Measurements from ENCODE around the gene TSBP1. TPM values are rescaled to one million over a fixed set of nuclear protein-coding genes. Genes with fewer than 3 reads are reported as not detected.

Gene TSBP1
- total and polyA plus RNA-seq, 7 donors: not detected

DNA sequence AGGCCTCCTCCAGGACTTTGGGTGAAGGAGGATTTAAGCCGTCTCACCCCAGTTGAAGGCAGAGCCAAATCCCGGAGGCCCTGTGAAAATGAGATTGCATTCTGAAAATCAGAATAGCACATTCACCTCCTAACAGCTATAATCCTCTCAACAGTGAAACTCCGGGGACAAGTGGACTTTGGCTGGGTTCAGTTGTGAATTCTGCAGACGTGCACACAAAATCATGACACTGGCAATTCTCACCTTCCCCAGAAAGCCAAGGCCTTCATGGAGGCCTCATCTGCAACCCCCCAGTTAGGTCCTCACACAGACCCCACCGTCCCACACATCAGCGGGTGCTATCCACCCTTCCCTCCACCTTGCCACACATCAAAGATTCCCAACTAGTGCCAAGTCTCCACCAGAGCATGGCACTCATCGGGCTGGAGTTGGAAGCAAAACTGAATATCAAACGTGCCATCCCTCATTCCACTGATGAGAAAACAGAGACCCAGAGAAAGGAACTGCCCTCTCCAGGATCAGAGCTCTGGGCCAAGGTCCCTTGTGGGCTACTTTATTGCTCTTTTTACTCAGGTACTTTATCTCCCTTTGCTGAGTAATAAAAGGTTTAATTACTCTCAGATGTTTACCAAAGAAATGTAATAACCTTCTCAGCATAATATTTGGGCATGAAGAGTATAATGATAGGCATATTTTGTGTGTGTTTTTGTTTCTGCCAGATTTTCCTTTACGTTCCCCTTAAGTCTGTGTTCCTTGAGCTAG is 40.0 kb upstream of the TSBP1 start:
- no peaks in the 10 kb centered on the region for H3K9me3 ChIP-seq
- no peaks in the 10 kb centered on the region for H3K4me1 ChIP-seq
- no peak for DNase-seq
- intact Hi-C loops (cut with DNase I): loop anchor here (2.0 to 5.0 kb wide), 4 partner anchors 169 to 456 kb away; no protein-coding TSS in a partner anchor
- no peak for ATAC-seq
- WGBS, 3 donors: 57 to 62% (median 59%) methylated on average over 9 of the region's 9 CpGs
- peaks cover 0 to 32% (median 0%) of the 10 kb centered on the region in 3 donors for H3K27me3 ChIP-seq (ENCODE audit: insufficient read depth in 3 of 3, low read length in 2 of 3)
- TF ChIP-seq, protein P1, sequence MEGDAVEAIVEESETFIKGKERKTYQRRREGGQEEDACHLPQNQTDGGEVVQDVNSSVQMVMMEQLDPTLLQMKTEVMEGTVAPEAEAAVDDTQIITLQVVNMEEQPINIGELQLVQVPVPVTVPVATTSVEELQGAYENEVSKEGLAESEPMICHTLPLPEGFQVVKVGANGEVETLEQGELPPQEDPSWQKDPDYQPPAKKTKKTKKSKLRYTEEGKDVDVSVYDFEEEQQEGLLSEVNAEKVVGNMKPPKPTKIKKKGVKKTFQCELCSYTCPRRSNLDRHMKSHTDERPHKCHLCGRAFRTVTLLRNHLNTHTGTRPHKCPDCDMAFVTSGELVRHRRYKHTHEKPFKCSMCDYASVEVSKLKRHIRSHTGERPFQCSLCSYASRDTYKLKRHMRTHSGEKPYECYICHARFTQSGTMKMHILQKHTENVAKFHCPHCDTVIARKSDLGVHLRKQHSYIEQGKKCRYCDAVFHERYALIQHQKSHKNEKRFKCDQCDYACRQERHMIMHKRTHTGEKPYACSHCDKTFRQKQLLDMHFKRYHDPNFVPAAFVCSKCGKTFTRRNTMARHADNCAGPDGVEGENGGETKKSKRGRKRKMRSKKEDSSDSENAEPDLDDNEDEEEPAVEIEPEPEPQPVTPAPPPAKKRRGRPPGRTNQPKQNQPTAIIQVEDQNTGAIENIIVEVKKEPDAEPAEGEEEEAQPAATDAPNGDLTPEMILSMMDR (IDR thresholded peaks at IDR 0.05): no peak
- no peaks in the 10 kb centered on the region for H3K36me3 ChIP-seq (ENCODE audit: insufficient read depth in 1 of 2, low read depth in 1 of 2)
- no peak overlapping the region for H3K4me3 ChIP-seq
- no peak overlapping the region for H3K27ac ChIP-seq

DNA sequence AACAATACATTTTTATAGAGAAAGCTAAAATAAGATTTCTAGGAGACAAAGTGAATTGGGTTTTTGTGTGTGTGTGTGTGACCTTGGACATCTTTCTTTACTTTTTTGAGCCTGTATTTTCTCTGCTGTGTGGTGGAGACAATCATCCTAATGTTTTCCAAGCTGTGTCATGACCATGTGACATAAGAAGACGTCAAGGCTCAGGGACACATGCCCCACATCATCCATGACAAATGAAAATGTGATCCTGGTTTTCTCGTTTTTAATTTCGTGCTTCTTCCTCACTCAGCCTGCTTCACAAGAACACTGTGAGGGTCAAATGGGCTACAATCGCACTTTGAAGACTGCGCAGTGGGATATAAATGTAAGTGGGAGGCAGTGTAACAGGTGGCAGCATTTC is 39.2 kb upstream of the TSBP1 start:
- DNase-seq (no peak), ATAC-seq (no peak)
- Histone ChIP-seq H3K36me3 (ENCODE audit: insufficient read depth in 1 of 2, low read depth in 1 of 2) (no peaks in the 10 kb centered on the region), H3K27me3 (ENCODE audit: insufficient read depth in 3 of 3, low read length in 2 of 3) (peaks cover 0 to 25% (median 0%) of the 10 kb centered on the region in 3 donors), H3K4me3 (no peak overlapping the region), H3K27ac (no peak overlapping the region), H3K9me3 (no peaks in the 10 kb centered on the region), H3K4me1 (no peaks in the 10 kb centered on the region)
- 23 to 28% (median 25%) methylated on average over 5 of the region's 5 CpGs for WGBS, 3 donors
- TF ChIP-seq, protein P1 (IDR thresholded peaks at IDR 0.05): no peak
- intact Hi-C loops (cut with DNase I): loop anchor here (5.0 kb wide), 3 partner anchors 169 to 456 kb away; no protein-coding TSS in a partner anchor

DNA sequence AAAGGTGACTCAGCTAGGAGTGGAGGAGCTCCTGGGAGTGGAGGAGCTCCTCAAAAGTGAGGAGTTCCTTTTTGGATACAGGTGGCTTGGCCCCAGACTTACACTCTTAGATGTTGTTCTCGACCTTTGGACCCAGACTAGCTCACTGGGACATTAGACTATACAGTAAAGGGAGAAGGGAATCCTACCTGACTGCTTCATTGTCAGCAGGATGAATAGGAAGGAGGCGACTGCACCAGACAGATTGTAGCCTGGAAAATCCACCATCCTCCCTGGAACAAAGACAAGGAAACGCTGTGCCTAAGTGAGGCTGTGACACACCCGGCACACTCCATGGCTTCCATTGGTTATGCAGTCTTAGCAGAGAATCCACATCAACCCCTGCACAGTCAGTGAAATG is 35.2 kb upstream of the TSBP1 start, which contains the start of gene BTNL2:
BTNL2 (minus strand) TSS at position 325 of the 400 bp plus-strand sequence; CDS start at position 267, 58 bp downstream.
- WGBS, 3 donors: 48 to 54% (median 51%) methylated on average over 4 of the region's 4 CpGs
- no peak for DNase-seq
- TF ChIP-seq, protein P1 (IDR thresholded peaks at IDR 0.05): no peak
- H3K27ac ChIP-seq: no peak within 1 kb of the TSS
- intact Hi-C loops (cut with DNase I): no loop called here
- H3K4me1 ChIP-seq: no peaks in the 10 kb centered on the region
- peaks cover 0 to 38% (median 3%) of the 10 kb centered on the region in 3 donors for H3K27me3 ChIP-seq (ENCODE audit: insufficient read depth in 3 of 3, low read length in 2 of 3)
- H3K36me3 ChIP-seq (ENCODE audit: insufficient read depth in 1 of 2, low read depth in 1 of 2): no peaks in the 10 kb centered on the region
- H3K9me3 ChIP-seq: no peaks in the 10 kb centered on the region
- ATAC-seq: no peak
- H3K4me3 ChIP-seq: no peak within 1 kb of the TSS

DNA sequence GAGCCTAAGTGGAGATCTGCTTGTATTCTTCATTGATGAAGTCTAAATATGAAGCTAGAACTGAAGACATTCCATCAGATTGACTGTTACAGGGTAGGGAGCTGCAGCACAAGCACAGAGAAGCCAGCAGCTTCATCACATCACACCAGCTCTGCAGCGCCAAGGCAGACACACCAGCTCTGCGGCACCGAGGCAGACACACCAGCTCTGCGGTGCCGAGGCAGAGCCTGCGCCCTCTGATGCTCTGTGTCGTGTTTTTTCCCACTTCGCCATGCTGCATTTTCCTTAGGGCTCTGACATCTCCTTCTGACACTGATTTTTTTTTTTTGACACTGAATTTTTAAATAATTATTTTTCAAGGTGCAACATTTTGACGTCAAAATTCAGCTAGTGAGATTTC is 34.5 kb upstream of the TSBP1 start:
- no peaks in the 10 kb centered on the region for H3K36me3 ChIP-seq (ENCODE audit: insufficient read depth in 1 of 2, low read depth in 1 of 2)
- intact Hi-C loops (cut with DNase I): no loop called here
- WGBS, 3 donors: 74 to 80% (median 79%) methylated on average over 9 of the region's 9 CpGs
- ATAC-seq: no peak
- no peaks in the 10 kb centered on the region for H3K9me3 ChIP-seq
- no peak overlapping the region for H3K4me3 ChIP-seq
- DNase-seq: no peak
- H3K4me1 ChIP-seq: no peaks in the 10 kb centered on the region
- no peak overlapping the region for H3K27ac ChIP-seq
- peaks cover 0 to 38% (median 3%) of the 10 kb centered on the region in 3 donors for H3K27me3 ChIP-seq (ENCODE audit: insufficient read depth in 3 of 3, low read length in 2 of 3)
- TF ChIP-seq, protein P1 (IDR thresholded peaks at IDR 0.05): no peak

Measured in psoas muscle (tissue), 8 donors.